Fibroblast of gingiva (primary cell): ENCODE results near the gene IPCEF1.

Experiments used
- DNase-seq: peaks from one replicate; pipeline ENCODE4 v3.0.0-alpha.2; 2011; ENCODE audit warnings: low read depth

IPCEF1 gene, protein sequence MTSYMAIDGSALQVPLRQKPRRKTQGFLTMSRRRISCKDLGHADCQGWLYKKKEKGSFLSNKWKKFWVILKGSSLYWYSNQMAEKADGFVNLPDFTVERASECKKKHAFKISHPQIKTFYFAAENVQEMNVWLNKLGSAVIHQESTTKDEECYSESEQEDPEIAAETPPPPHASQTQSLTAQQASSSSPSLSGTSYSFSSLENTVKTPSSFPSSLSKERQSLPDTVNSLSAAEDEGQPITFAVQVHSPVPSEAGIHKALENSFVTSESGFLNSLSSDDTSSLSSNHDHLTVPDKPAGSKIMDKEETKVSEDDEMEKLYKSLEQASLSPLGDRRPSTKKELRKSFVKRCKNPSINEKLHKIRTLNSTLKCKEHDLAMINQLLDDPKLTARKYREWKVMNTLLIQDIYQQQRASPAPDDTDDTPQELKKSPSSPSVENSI

DNA sequence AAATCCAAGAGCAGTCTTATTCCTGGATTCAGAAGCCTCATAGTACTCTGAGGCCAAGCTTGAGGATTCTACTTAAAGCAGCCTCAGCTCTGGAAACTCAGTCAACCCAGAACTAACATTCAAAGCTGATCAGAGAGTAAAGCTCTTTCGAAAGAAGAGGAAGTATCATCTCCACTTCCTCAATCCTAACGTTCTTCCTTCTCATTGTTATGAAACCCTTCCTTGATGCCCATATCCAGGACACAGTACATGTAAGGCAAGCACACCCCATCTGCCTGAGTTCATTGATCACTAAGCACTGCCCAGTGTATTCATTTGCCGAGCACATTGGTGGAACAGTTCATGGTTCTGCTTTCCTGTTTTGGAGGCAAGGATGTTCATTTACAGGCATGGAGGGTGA lies at the start of gene IPCEF1:
IPCEF1 (minus strand) TSS at position 114 of the 400 bp plus-strand sequence. CDS start 90,856 bp downstream, outside the sequence.
- DNase-seq: no peak

DNA sequence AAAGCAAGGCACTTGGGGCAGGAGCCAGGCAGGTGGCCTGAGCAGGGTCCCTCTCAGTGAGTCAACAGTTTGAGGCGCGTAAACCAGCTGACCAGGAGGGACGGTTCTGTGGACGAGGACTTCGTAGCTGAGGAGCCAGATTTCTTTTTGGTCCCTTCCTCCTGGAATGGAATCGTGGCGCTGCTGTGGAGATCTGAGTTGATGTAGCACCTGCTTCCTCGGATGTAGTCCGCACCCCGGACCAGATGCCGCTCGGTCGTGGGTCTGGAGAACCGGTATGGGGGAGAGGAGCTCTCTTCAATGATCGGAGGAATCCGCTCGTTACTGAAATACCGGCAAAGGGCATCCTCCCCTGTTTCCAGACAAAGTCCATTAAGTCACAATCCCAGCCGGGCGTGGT lies 49.7 kb upstream of the IPCEF1 start:
- DNase-seq: no peak

DNA sequence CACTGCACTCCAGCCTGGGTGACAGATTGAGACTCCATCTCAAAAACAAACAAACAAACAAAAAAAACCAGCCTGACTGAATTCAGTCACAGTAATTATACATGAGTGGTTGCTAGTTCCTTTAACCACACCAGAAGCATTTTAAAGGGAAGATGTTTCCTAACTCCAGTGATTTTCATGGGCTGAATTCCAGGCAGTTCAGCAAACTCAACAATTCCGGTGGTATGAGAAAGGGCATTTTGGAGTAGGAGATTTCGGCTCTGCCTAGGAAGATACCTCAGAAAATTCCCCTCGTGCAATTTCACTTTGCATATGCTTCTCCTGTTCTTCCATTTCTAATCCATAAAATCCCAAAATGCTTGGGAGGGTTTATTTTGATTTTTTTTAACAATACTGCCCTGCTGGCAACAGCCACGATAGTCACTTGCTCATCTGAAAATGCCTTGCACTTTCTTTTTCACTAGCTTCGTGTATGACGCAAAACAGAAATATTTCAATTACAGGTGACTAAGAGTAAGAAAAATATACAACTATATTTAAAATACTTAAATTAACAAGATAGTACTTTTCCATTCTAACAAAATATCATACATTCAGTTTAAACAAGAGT lies 48.3 kb upstream of the IPCEF1 start:
- peak; percentile 80 for DNase-seq

DNA sequence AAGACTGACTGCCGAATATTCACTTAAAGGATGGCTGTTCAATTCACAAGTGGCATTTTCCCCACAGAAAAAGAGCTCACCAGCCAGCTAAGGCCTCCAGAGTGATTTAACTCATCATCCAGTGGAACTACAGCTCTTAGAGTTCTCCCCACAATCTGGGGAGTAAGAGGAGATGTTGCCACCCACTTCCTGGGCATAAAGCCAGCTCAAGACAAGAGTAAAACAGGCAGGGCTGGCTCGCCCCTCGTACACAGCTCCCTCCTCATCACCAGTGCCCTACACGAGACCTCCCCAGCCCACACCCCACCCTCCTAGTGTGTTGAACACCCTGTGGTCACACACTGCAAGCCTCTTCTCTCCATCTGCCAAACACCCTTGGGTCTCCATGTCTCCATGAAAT lies 47.2 kb upstream of the IPCEF1 start:
- peak; percentile 84 for DNase-seq

DNA sequence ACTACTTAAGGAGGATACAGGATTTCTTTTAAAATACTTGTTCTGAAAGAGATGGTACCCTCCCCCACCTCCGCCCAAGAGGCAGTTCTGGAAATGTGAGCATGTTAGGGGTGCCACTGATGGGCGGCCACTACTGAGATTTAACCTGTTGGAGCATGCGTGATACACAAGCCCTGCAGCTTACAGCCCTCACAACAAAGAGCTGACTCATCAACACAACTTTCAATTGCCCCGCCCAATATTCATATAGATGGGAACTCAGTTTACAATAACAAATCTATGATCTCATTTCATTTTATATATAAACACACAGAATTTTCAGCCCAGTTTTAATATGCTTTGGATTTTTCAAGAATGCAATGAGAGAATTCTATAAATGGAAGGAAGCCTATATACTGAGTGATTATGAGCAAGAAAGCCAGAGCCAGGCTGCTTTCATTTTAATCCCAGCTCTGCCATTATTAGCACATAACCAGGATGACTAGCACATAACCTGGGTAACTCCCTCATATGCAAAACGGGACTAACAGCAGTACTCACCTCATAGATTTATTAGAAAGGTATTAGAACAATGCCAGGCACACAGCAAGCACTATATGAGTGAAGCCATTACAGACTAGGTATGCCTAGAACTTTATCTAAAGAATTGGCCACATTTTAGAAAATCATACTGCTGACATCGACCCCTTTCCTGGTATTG lies 45.6 kb upstream of the IPCEF1 start:
- DNase-seq: no peak

DNA sequence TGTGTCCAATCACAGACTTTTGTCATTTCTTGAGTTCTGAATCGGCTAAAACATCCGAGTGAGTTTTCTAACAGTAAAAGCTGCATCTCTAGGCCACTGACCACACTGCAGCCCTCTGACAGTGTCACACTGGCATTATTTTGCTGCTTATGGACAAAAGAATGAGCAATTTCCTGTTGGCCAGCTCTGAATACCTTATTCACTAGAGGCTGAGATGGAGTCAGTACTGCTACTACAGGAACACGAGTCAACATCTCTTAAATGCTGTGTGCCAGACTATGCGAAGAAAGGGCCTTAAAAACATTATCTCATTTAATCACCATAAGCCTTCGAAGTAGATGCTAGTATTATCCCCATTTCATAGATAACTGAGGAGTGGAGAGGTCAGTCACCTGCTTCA lies 42.5 kb upstream of the IPCEF1 start:
- DNase-seq: no peak

DNA sequence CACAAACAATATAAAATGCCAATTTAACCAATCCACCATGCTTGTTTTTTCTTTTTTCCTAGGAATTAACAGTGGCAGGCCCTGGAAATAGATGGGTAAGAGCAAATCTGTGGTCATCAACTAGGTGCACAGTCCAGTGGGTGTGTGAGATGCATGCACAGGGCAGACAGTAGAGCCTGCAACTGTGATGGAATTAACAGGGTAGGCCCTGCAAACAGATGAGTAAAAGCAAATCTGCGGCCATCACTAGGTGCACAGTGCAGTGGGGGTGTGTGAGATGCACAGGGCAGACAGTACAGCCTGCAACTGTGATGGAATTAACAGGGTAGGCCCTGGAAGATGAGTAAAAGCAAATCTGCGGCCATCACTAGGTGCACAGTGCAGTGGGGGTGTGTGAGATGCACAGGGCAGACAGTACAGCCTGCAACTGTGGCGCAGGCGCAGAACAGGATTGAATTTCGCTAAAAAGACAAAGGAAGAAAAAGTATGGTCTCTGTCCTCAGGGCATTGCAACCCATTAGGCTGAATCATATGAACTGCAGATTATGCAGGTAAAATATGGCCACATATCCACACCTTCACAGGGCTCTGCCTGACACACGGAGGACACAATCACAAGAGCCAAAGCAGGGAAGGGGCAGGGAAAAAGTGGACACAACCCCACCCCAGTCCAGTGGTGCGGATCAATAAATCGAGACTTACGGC lies 41.0 kb upstream of the IPCEF1 start:
- no peak for DNase-seq

DNA sequence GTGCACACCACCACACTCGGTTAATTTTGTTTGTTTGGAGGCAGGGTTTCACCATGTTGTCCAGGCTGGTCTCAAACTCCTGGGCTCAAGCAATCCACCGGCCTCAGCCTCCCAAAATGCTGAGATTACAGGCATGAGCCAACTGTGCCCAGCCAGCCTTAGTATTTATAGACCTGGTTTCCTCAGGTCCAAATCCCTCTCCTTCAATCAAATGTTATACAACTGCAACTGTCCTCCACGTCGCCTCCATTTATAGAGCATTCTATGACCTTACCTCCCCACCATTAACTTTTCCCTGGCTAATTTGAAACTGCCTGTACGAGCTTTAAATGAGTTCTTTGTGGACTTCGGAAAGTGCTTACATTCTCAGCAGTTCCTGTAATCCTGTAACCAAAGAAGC lies 39.3 kb upstream of the IPCEF1 start:
- no peak for DNase-seq

DNA sequence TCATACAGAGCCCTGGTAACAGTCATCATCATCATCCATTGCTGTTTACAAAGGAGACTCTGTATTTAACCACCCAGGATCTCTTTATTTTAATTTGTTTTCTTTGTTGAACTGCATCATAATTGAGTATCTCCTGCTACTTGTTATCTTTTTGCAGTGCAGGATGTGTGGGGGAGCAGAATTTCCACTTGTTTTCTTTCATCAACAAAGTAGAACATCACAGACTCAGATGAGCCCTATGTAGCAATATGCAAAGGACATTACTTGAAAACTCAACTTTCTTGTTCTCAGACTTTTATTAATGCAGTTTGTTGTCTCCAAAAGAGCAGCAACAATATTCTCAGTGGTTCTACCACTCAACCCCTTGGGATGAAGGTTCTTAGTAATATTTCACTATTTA lies 38.7 kb upstream of the IPCEF1 start:
- no peak for DNase-seq

DNA sequence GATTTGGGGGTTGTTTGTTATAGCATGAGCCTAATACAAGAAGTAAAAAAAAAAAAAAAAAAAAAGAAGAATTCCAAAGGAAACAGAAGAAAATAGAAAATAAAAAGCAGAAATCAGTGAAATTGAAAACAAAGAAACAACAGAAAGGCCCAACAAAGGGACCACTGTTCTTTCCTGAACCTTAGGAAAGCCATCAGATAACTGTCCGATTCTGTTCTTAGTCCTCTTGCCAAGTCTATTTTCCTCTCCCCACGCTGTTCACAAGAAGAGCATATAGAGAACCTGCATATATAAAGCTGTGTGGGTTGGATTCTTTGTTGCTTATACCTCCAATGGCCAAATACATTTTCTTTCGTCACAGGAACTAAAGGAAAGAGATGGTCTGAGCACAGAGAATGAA lies 38.0 kb upstream of the IPCEF1 start:
- DNase-seq: no peak

DNA sequence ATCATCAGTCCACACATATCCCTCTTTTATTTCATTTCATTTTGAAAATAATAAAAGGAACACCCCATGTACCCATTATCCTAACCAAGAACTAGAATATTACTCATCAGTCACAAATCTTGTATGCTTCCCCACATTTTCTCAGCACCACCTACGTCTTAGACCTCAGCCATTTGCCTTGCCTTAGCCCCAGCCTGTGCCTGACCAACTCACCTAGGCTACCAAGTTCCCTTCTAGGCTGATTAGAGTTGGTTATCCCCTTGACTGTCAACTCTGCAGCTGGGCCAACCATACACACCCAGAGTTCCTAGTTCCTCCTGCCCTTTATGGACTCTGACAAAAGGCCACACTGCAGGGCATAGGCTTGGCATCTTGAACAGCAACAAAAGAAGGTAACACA lies 33.4 kb upstream of the IPCEF1 start:
- DNase-seq: no peak

DNA sequence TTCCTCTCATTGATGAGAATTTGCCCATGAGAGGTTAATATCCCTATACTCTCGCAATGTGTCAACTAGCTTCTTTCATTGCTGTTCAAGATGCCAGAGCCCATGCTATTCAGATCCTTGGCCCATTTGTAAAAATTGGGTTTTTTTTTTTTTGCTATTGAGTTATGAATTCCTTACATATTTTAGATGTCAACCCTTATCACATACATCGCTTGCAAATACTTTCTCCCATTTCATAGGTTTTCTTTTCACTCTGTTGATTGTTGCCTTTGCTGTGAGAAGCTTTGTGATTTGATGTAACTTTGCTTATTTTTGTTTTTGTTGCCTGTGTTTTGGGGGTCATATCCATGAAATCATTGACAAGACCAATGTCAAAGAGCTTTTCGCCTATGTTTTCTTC lies 32.2 kb upstream of the IPCEF1 start:
- no peak for DNase-seq

DNA sequence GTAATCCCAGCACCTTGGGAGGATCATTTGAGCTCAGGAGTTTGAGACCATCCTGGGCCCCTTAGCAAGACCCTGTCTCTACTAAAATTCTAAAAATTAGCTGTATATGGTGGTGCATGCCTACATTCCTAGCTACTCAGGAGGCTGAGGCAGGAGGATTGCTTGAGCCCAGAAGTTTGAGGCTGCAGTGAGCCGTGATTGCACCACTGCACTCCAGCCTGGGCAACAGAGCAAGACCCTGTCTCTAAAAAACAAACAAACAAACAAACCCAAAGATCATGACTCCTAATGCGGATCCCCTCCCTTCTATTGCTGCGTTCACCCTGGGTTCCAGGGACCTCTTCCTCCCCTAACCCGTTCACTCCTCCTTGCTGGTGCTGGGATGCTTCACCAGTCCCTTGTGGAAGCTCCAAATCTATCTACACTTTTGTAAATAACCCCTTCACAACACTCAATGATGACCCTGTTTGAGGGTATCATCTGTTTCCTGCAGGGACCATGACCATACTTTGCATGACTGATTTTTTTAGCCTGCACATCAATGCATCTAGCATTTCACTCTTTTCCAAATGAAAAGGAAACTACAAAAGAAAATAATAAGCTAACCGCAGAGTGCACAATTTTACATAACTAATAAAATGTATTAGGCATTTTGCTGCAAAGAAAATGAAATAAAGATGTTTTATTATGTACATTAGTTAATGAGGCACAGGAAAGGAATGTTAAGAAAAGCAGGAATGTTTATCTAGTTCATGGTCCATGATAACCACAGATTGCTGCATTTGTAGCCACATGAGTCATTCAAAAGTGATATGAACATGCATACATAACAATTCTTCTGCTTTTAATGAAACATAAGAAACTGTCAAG lies 30.5 kb upstream of the IPCEF1 start:
- peak; percentile 91 for DNase-seq

DNA sequence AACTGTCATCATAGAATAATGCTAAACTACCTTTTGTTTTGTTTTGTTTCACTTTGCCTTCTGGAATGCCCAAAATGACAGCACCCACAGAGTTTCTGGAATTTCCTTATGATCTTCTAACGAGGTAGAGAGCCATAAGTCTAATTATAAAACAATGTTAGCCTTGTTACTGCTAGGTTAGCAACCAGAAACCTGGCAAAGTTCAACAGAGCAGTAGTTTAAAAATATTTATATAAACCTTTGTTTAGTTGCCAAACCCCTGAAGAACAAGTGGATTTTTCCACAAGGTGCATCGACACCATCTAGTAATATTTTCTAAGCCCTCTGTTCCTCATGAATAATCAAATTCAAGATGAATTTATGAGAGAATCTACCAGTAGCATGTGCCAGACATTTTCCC lies 27.6 kb upstream of the IPCEF1 start:
- DNase-seq: no peak

DNA sequence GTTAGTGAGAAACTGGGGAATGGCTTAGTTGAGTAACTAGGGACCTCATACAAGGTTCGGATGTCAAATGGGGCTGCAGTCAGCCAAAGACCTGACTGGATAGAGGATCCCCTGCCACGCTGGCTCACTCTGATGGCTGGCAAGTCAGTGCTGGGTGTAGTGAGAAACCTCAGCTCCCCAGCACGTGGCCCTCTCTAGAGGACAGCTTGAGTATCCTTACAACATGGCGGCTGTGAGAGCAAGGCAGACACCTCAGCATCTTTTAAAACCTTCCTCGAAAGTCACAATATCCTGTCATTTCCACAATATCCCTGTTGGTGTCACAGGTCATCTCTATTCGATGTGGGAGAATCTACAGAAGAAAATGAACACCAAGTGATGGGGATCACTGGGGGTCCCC lies 26.7 kb upstream of the IPCEF1 start:
- DNase-seq: no peak

DNA sequence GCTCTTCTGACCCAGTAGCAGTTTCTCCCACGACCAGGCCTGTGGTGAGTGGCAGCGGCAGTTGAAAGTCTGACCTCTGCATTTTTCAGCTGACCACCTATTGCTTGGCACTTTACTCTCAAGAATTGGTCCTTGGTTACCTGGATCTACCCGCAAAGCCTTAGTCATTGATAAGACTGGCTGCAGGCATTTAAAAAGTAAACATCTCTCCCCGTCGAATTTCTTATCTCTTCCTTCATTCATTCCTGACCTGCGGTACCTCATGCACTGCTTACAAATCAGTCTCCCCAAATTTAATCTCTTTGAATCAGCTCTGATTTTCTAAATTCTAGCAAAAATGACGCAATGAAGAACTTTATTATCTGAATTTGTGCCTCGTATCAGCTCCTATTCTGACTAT lies 26.1 kb upstream of the IPCEF1 start:
- no peak for DNase-seq

DNA sequence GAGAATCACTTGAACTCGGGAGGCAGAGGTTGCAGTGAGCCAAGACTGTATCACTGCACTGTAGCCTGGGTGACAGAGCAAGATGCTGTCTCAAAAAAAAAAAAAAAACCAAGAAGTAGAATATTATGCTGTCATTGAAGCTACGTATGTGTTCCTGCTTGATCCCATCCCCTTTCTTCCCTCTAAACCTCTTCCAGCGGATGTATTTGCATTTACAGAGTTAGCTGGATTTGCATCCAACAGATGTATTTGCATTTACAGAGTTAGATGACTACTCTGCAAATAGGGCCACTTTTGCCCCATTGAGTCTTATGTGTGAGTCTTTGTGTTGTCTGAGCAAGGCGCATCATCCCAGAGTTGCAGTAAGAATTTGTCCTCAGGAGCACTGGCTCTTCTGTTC lies 24.9 kb upstream of the IPCEF1 start:
- no peak for DNase-seq

DNA sequence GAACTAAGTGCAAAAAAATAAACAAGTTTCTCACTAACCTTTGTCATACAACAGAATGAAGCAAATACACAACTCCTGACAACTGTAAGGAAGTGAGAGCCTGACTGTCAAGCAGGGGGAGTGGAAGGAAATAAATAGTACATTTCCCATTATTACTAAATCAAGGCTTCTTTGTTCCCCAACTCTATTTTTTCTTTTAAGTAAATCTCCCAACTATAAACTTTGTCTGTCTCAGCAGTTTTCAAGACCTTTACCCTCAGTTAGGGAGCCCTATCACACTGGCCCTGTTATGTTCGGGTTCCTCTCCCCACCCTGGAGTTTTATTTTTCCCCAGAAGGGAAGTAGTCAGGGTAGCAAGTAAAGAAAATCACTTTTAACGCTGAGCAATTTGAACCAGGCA lies 24.1 kb upstream of the IPCEF1 start:
- DNase-seq: no peak

DNA sequence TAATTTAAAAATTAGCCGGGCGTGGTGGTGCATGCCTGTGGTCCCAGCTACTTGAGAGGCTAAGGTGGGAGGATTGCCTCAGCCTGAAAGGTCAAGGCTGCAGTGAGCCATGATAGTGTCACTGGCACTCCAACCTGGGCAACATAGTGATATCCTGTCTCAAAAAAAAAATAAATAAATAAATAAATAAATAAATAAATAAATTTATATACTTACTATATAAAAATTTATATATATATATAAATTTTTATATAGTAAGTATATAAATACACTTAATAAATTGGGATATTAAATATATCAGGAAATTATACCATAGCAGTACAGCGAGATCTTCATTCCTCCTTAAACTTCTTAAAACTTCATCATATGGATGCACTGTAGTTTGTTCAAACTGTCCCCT lies 23.0 kb upstream of the IPCEF1 start:
- DNase-seq: no peak

DNA sequence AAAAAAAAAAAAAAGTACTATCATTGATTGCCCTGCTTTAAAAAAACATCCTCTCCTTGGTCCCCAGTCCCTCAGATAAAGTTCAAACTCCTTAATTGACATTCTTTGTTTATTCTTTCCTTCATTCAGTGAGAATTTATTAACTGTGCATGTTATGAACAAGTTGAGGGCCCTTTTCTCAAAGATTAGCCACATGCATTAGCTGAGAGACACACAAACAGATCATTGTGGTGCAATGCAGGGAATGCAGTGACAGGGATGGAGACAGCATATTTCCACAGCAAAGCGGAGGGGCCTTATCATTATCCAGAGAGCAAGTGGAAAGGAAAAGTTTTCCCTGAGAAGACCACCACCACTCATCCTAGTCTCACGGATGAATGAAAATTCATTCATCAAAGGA lies 21.9 kb upstream of the IPCEF1 start:
- DNase-seq: no peak

DNA sequence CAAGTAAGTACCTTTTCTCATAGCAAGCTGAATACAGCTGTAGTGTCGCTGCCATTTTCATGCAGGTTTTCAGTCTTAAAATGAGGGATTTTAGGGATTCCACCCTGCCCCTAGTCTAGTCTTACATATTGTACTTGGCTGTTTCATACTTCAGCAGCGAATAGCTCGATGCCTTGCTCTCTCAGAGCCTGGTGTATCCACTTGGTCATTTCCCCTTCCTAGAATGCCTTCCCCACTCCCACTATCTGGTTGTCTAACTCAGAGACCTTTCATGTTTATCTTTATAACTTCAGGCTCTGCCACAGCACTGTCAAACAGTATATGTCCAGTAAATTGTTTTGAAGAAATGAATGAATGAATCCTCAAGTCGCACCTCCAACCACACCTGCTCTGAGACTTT lies 21.1 kb upstream of the IPCEF1 start:
- DNase-seq: no peak

DNA sequence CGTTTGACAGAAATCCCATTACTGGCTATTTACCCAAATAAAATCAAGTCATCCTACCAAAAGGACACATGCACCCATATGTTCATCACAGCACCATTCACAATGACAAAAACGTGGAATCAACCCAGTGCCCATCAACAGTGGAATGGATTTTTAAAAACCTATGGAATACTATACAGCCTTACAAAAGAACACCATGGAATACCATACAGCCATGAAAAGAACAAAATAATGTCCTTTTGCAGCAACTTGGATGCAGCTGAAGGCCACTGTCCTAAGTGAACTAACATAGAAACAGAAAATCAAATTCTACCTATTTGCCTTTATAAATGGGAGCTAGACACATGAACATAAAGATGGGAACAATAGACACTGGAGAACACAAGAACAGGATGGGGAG lies 17.4 kb upstream of the IPCEF1 start:
- DNase-seq: no peak
